ENCODE results near the gene MUTYH.
"Not testable (repeated sequence)": the region's sequence is repeated elsewhere in the genome, so short reads cannot be mapped to it uniquely, and the experiment has no call there.

The MUTYH gene

GRCh38 chr1:45339789-45340558, at the start of gene MUTYH, which contains the start of gene TOE1:
MUTYH (minus strand) TSS chr1:45340440; CDS start chr1:45334505, 5,935 bp downstream.
TOE1 (plus strand) TSS chr1:45340170; CDS start chr1:45340253, 83 bp downstream.
- peak; percentile 90 for DNase-seq (ENCODE audit: low read depth)

DNA sequence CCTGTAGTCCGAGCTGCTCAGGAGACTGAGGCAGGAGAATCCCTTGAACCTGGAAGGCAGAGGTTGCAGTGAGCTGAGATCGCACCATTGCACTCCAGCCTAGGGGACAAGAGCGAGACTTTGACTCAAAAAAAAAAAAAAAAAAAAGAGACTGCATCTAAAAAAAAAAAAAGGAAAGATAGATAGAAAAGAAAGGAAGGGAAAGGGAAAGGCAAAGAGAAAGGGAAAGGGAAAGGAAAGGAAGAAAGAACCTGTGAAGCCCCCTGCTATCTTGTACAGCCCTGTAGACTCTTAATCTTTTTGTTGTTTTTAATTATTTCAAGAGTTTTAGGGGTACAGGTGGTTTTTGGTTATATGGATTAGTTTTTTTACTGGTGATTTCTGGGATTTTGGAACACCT, 46.0 kb upstream of the MUTYH start:
- DNase-seq (ENCODE audit: low read depth): no peak

DNA sequence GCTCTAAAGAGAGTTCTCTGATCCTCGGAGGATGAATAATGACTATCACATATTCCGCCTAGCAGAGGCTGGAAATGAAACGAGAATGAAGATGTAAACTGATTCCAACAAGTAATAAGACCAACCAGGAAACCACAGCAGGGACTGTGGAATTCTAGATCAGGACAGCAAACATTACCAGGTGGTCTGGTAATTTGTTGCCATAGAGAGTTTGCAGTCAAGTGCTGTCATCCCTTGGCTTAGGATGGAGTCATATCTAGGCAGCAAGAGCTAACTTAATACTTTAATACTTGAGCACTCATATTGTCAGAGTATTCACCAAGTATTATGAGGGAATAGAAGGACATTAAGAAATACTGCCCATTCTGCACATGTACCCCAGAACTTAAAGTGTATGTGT, 45.1 kb upstream of the MUTYH start:
- DNase-seq (ENCODE audit: low read depth): no peak

DNA sequence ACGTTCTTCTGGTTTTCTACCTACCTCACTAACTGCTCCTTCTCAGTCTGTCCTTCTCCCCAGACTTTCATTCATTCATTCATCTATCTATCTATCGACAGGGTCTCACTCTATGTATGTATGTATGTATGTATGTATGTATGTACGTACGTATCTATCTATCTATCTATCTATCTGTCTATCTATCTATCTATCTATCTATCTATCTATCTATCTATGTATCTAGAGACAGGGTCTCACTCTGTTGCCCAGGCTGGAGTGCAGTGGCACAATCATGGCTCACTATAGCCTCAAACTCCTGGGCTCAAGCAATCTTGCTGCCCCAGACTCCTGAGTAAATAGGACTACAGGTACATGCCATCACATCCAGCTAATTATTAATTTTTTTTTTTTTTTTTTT, 44.0 kb upstream of the MUTYH start:
- DNase-seq (ENCODE audit: low read depth): not testable (repeated sequence)

- DNase-seq (ENCODE audit: low read depth): no peak
Observed at GRCh38 chr1:45383191-45383590, 43.0 kb upstream of the MUTYH start.

GRCh38 chr1:45381243-45381642, 41.0 kb upstream of the MUTYH start:
- DNase-seq (ENCODE audit: low read depth): no peak

- no peak for DNase-seq (ENCODE audit: low read depth)
Observed at GRCh38 chr1:45380730-45381129, 40.5 kb upstream of the MUTYH start.

DNA sequence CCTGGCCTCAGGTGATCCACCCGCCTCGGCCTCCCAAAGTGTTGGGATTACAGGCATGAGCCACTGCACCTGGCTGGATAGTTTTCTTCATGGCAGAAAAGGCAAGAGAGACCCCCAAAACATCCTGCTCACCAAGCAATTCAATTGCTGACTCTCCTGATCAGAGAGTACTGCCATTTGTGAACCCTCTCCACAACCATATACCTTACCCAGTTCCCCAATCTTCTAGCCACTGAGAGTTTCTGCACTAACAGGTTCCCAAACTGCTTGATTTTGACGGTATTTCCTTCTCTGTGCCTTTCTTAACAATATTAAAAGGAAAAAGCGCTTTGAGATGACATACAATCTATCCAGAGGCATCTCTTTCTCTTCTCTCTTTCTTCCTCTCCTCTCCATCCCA, 39.9 kb upstream of the MUTYH start:
- DNase-seq (ENCODE audit: low read depth): no peak

DNA sequence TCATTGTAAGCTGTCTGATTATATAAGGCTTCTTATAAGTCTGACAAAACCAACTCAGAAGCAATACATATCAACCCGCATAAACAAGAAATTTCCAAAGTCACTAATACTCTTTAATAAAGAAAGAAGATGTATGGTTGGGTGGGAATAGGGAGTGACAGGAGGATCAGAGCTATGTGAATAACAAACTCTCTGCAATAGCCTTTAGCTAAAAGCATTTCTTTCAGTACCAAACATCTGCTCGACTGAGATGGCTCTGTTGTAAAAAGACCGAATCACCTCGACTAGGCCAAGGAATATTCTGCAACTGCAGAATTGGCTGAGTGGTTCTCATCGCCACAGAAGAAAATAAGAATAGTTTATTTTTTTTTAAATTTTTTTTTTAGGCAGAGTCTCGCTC, 39.3 kb upstream of the MUTYH start:
- no peak for DNase-seq (ENCODE audit: low read depth)

DNA sequence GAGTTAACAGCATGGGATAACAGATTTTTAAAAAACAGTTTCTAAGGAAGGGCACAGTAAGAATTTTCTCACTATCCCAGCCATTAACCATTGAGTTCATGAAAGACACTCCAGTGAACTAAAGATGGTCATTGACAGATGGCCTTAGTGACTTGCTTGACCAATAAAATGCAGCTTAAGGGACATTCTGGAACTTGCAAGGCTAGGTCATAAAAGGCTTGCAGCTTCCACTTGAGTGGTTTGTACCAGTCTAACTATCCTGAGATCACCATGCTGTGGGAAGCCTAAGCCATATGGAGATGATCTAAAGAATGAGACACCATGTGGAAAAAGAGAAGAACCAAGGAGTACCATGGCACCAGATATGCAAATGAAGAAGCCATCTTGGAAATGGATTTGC, 37.9 kb upstream of the MUTYH start:
- no peak for DNase-seq (ENCODE audit: low read depth)

- DNase-seq (ENCODE audit: low read depth): no peak
Observed at GRCh38 chr1:45375104-45376090, 35.2 kb upstream of the MUTYH start.

DNA sequence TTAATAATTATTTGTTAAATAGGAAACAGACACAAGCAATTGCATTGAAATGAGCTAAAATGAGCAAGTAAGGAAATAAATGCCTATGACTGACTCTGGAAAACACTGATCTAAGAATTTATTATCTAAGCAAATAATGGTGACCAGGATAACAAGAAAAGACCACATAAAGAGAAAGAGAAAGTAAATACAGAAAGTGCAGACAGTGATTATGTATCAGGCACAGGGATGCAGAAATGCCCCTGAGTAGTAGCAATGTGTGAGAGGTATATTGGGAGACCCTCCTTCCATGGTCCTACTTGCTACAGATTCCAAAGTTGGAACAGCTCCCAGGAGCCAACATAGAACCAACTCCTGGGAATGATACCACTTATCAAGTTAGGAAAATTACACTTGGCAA, 33.3 kb upstream of the MUTYH start:
- DNase-seq (ENCODE audit: low read depth): no peak

- no peak for DNase-seq (ENCODE audit: low read depth)
Observed at GRCh38 chr1:45370575-45370974, 30.3 kb upstream of the MUTYH start.

DNA sequence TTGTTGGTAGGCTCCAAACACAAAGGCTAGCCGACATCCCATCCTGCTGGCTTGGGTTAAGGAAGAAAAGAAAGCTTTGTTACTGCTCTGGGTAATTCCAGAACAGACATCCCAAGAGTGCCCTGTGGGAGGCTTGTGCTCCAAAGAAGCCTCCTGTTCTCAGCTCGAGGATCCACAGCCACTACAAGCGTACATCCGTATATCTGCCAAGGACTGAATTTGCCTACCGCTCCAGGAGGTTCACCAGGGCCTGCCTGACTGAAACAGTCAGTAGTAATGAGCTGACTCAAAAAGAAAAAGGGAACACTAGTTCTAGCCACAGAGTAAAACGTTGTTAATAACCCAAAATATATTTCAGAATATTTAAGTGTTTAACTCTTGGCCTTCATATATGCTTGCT, 24.8 kb upstream of the MUTYH start:
- DNase-seq (ENCODE audit: low read depth): no peak

- no peak for DNase-seq (ENCODE audit: low read depth)
Observed at GRCh38 chr1:45364294-45364693, 24.1 kb upstream of the MUTYH start.

GRCh38 chr1:45360981-45361380, 20.7 kb upstream of the MUTYH start:
- not testable (repeated sequence) for DNase-seq (ENCODE audit: low read depth)

- DNase-seq (ENCODE audit: low read depth): no peak
Observed at GRCh38 chr1:45359882-45360513, 19.8 kb upstream of the MUTYH start.

GRCh38 chr1:45356186-45356585, 15.9 kb upstream of the MUTYH start:
- no peak for DNase-seq (ENCODE audit: low read depth)

DNA sequence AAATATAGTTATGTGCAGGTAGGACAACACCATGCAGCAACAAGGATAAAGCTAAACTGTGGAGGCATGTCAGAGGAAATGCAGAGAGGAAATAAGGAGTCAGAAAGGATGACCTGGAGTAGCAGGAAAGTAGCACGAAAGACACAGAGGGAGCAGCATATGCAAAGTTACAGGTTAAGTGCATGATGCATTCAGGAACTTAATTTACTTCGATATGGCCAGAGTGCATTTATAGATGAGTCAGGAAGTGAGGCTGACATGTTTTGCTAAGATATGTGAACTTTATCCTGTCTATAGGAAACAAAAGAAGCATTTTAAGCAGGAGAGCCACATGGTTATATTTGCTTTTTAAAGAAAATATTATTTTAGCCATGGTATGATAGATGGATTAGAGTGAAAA, 15.4 kb upstream of the MUTYH start:
- no peak for DNase-seq (ENCODE audit: low read depth)

- DNase-seq (ENCODE audit: low read depth): no peak
Observed at GRCh38 chr1:45354838-45355237, 14.6 kb upstream of the MUTYH start.

DNA sequence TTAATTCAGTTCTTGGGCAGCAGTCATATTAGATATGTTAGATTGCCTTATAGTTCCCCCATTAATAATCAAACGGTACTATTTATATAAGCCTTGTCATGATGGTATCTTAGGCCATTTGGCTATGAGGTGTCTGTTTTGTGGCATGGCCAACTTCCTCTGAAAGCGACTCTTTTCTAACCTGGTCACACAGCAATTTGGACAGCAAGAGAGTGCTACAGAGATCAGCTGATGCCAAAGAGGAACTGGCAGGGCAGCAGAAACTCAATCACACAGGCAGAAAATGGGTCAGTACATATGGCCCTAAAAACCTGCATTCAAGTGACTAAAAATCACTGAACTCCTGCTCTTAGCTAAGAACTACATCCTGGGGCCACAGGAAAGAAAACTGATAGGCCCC, 13.4 kb upstream of the MUTYH start:
- no peak for DNase-seq (ENCODE audit: low read depth)

GRCh38 chr1:45351508-45351907, 11.3 kb upstream of the MUTYH start:
- no peak for DNase-seq (ENCODE audit: low read depth)

All from activated T-helper 1 cell treated with Interleukin-2 at 50 U/mL for 16 hours (primary cell).